GM23248 (cell line): ENCODE measurements around the gene OR2W3.

Source experiments
- EZH2 ChIP-seq: fragments of 200-600 bp; sonication (generic); IDR thresholded peaks from 2 replicates; pipeline ENCODE4 v1.6.1; 2018; ENCODE audit warnings: antibody characterized with exemption, mild to moderate bottlenecking; ENCODE audit not compliant: insufficient read depth, poor library complexity, severe bottlenecking
- EZH2phosphoT487 ChIP-seq: fragments of 200-600 bp; sonication (generic); IDR thresholded peaks from 2 replicates; pipeline ENCODE4 v1.6.1; 2018; ENCODE audit warnings: antibody characterized with exemption, moderate library complexity, mild to moderate bottlenecking, low read depth; ENCODE audit not compliant: insufficient read depth

- TF ChIP-seq EZH2: no peak
- TF ChIP-seq EZH2phosphoT487: no peak
Observed at GRCh38 chr1:247865416-247865815, 30.0 kb upstream of the OR2W3 start.
